BLaER1 treated with 17β-estradiol and CSF1 and Interleukin-3, amounts not matched to agents 10 nM and 100 nM (cell line): ENCODE results near the gene FRMPD1.
A peak's percentile ranks its signal among the peaks of the same experiment; 100 is the strongest.

Source experiments
- H3K27ac ChIP-seq, 11 experiments: shearing (Covaris generic); formaldehyde crosslinking; 2 replicates each; pipeline ENCODE4 v1.8.1; 2022
- H3K27me3 ChIP-seq, 11 experiments: shearing (Covaris generic); formaldehyde crosslinking; 2 replicates each; pipeline ENCODE4 v1.8.1; 2022
- H3K36me3 ChIP-seq, 11 experiments: shearing (Covaris generic); formaldehyde crosslinking; 2 replicates each; pipeline ENCODE4 v1.8.1; 2022
- H3K4me1 ChIP-seq, 10 experiments: shearing (Covaris generic); formaldehyde crosslinking; 2 replicates each; pipeline ENCODE4 v1.8.1; 2022
- H3K4me2 ChIP-seq, 11 experiments: shearing (Covaris generic); formaldehyde crosslinking; 2 replicates each; pipeline ENCODE4 v1.8.1; 2022
- H3K4me3 ChIP-seq, 10 experiments: shearing (Covaris generic); formaldehyde crosslinking; 2 replicates each; pipeline ENCODE4 v1.8.1; 2022
- H3K9ac ChIP-seq, 11 experiments: shearing (Covaris generic); formaldehyde crosslinking; 2 replicates each; pipeline ENCODE4 v1.8.1; 2022
- H3K9me3 ChIP-seq, 11 experiments: shearing (Covaris generic); formaldehyde crosslinking; replicated peaks in 1 of 11; 2 replicates each; pipeline ENCODE4 v1.8.1; 2022
- H4K20me1 ChIP-seq, 11 experiments: shearing (Covaris generic); formaldehyde crosslinking; 2 replicates each; pipeline ENCODE4 v1.8.1; 2022
- Cebpa-rat ChIP-seq, 11 experiments: shearing (Covaris generic); IDR thresholded peaks; 2 replicates each; pipeline ENCODE4 v1.8.1; 2022

FRMPD1 gene

GRCh38 chr9:37640246-37640645, 10.5 kb upstream of the FRMPD1 start:
- no peak overlapping the region for H3K4me2 ChIP-seq
- TF ChIP-seq Cebpa-rat (IDR thresholded peaks at IDR 0.05), result no peak
- no peaks in the 10 kb centered on the region for H3K9me3 ChIP-seq
- H3K27ac ChIP-seq, result no peak overlapping the region
- H3K27me3 ChIP-seq, result no peaks in the 10 kb centered on the region
- no peaks in the 10 kb centered on the region for H4K20me1 ChIP-seq
- H3K36me3 ChIP-seq, result no peaks in the 10 kb centered on the region
- H3K4me3 ChIP-seq, result no peak overlapping the region
- H3K4me1 ChIP-seq, result no peaks in the 10 kb centered on the region
- no peak overlapping the region for H3K9ac ChIP-seq

GRCh38 chr9:37641331-37641730, 9.4 kb upstream of the FRMPD1 start:
- no peaks in the 10 kb centered on the region for H3K9me3 ChIP-seq
- H3K4me1 ChIP-seq, result no peaks in the 10 kb centered on the region
- no peaks in the 10 kb centered on the region for H4K20me1 ChIP-seq
- no peaks in the 10 kb centered on the region for H3K27me3 ChIP-seq
- no peak for TF ChIP-seq Cebpa-rat (IDR thresholded peaks at IDR 0.05)
- no peak overlapping the region for H3K4me3 ChIP-seq
- no peak overlapping the region for H3K27ac ChIP-seq
- no peak overlapping the region for H3K9ac ChIP-seq
- H3K4me2 ChIP-seq, result no peak overlapping the region
- no peaks in the 10 kb centered on the region for H3K36me3 ChIP-seq

GRCh38 chr9:37643214-37643613, 7.5 kb upstream of the FRMPD1 start:
- no peaks in the 10 kb centered on the region for H3K9me3 ChIP-seq
- no peak overlapping the region for H3K4me3 ChIP-seq
- H3K36me3 ChIP-seq, result no peaks in the 10 kb centered on the region
- TF ChIP-seq Cebpa-rat (IDR thresholded peaks at IDR 0.05), result no peak
- no peak overlapping the region for H3K9ac ChIP-seq
- no peaks in the 10 kb centered on the region for H3K27me3 ChIP-seq
- no peaks in the 10 kb centered on the region for H4K20me1 ChIP-seq
- H3K27ac ChIP-seq, result no peak overlapping the region
- H3K4me1 ChIP-seq, result no peaks in the 10 kb centered on the region
- H3K4me2 ChIP-seq, result no peak overlapping the region

GRCh38 chr9:37645903-37646506, 4.7 kb upstream of the FRMPD1 start:
- no peak for TF ChIP-seq Cebpa-rat (IDR thresholded peaks at IDR 0.05)
- Histone ChIP-seq H3K9me3 (no peaks in the 10 kb centered on the region), H3K4me2 (no peak overlapping the region), H3K4me1 (peaks cover 0 to 23% (median 10%) of the 10 kb centered on the region in 10 experiments; a peak in 14 of 20 replicates), H3K4me3 (no peak overlapping the region), H3K27ac (no peak overlapping the region), H3K36me3 (no peaks in the 10 kb centered on the region), H3K27me3 (peaks cover 0 to 14% (median 0%) of the 10 kb centered on the region in 11 experiments; a peak in 8 of 22 replicates), H4K20me1 (peaks cover 0 to 11% (median 0%) of the 10 kb centered on the region in 11 experiments; a peak in 1 of 22 replicates), H3K9ac (no peak overlapping the region)

GRCh38 chr9:37650299-37650872, 368 bp upstream of the FRMPD1 start:
- peak overlapping the region; percentile 61 to 81 (median 72); a peak in 21 of 22 replicates for H3K9ac ChIP-seq
- H3K9me3 ChIP-seq, result no peaks in the 10 kb centered on the region
- H3K4me3 ChIP-seq, result peak overlapping the region; percentile 65 to 83 (median 74)
- peak overlapping the region in 6 of 11 experiments; percentile 22 to 65 (median 36); a peak in 8 of 22 replicates for H3K27ac ChIP-seq
- no peaks in the 10 kb centered on the region for H3K36me3 ChIP-seq
- H3K4me2 ChIP-seq, result peak overlapping the region; percentile 94 to 100 (median 99)
- peaks cover 0 to 31% (median 7%) of the 10 kb centered on the region in 11 experiments; a peak in 11 of 22 replicates for H3K27me3 ChIP-seq
- peaks cover 16 to 51% (median 35%) of the 10 kb centered on the region in 10 experiments for H3K4me1 ChIP-seq
- TF ChIP-seq Cebpa-rat (IDR thresholded peaks at IDR 0.05), result no peak
- H4K20me1 ChIP-seq, result peaks cover 0 to 11% (median 0%) of the 10 kb centered on the region in 11 experiments; a peak in 2 of 22 replicates

- Histone ChIP-seq H3K9ac (no peak overlapping the region), H3K27me3 (peaks cover 0 to 31% (median 7%) of the 10 kb centered on the region in 11 experiments; a peak in 11 of 22 replicates), H3K36me3 (no peaks in the 10 kb centered on the region), H3K4me2 (peak overlapping the region; percentile 94 to 100 (median 99); a peak in 21 of 22 replicates), H3K4me1 (peaks cover 16 to 51% (median 35%) of the 10 kb centered on the region in 10 experiments), H4K20me1 (peaks cover 0 to 11% (median 0%) of the 10 kb centered on the region in 11 experiments; a peak in 2 of 22 replicates), H3K4me3 (no peak overlapping the region; a peak in 1 of 20 replicates), H3K27ac (no peak overlapping the region), H3K9me3 (no peaks in the 10 kb centered on the region)
- TF ChIP-seq Cebpa-rat (IDR thresholded peaks at IDR 0.05), result 0 out of 22 replicates have a peak, but pooled peaks of 1 of the 11 experiments have one; percentile 26
Observed at GRCh38 chr9:37652261-37652660, 1.5 kb downstream of the FRMPD1 start.

GRCh38 chr9:37653385-37653784, 2.6 kb downstream of the FRMPD1 start:
- H3K36me3 ChIP-seq, result no peaks in the 10 kb centered on the region
- peaks cover 0 to 11% (median 0%) of the 10 kb centered on the region in 11 experiments; a peak in 2 of 22 replicates for H4K20me1 ChIP-seq
- no peak for TF ChIP-seq Cebpa-rat (IDR thresholded peaks at IDR 0.05)
- H3K4me1 ChIP-seq, result peaks cover 16 to 51% (median 35%) of the 10 kb centered on the region in 10 experiments
- H3K4me2 ChIP-seq, result peak overlapping the region in 8 of 11 experiments; percentile 94 to 100 (median 99); a peak in 11 of 22 replicates
- H3K9ac ChIP-seq, result no peak overlapping the region
- no peak overlapping the region for H3K27ac ChIP-seq
- H3K9me3 ChIP-seq, result no peaks in the 10 kb centered on the region
- no peak overlapping the region for H3K4me3 ChIP-seq
- H3K27me3 ChIP-seq, result peaks cover 0 to 31% (median 7%) of the 10 kb centered on the region in 11 experiments; a peak in 11 of 22 replicates

GRCh38 chr9:37656936-37657335, 6.2 kb downstream of the FRMPD1 start:
- Histone ChIP-seq H3K27me3 (peaks cover 0 to 12% (median 0%) of the 10 kb centered on the region in 11 experiments; a peak in 8 of 22 replicates), H3K9me3 (peaks cover 0 to 4% (median 0%) of the 10 kb centered on the region in 11 experiments; a peak in 1 of 22 replicates), H3K4me3 (no peak overlapping the region), H3K9ac (no peak overlapping the region), H3K4me1 (peaks cover 8 to 24% (median 18%) of the 10 kb centered on the region in 10 experiments), H3K4me2 (no peak overlapping the region), H4K20me1 (no peaks in the 10 kb centered on the region; a peak in 1 of 22 replicates), H3K36me3 (no peaks in the 10 kb centered on the region), H3K27ac (no peak overlapping the region)
- no peak for TF ChIP-seq Cebpa-rat (IDR thresholded peaks at IDR 0.05)

- Histone ChIP-seq H3K27ac (no peak overlapping the region), H3K4me1 (peaks cover 5 to 34% (median 10%) of the 10 kb centered on the region in 10 experiments), H4K20me1 (no peaks in the 10 kb centered on the region), H3K27me3 (no peaks in the 10 kb centered on the region), H3K4me2 (no peak overlapping the region), H3K36me3 (no peaks in the 10 kb centered on the region), H3K9me3 (peaks cover 0 to 5% (median 0%) of the 10 kb centered on the region in 11 experiments; a peak in 1 of 22 replicates), H3K9ac (no peak overlapping the region), H3K4me3 (no peak overlapping the region)
- TF ChIP-seq Cebpa-rat (IDR thresholded peaks at IDR 0.05), result no peak
Observed at GRCh38 chr9:37660691-37661090, 9.9 kb downstream of the FRMPD1 start.
